K562 (cell line): ENCODE results near the gene OPTN. TPM values are rescaled to one million over a fixed set of nuclear protein-coding genes. Genes with fewer than 3 reads are reported as not detected.

Experiments used
- ATAC-seq: fragments of 200-7000 bp; cut with Tn5 transposase; 3 replicates; pipeline ENCODE4 v1.9.1; 2020; ENCODE audit warnings: moderate library complexity
- BruUV-seq: library from RNA; stranded (reverse); fragments of 400-500 nt; replicated peaks from 2 replicates; lab custom pipeline; 2021; lab: Mats Ljungman, UMichigan
- CTCF ChIA-PET: fragments of 300-600 bp; formaldehyde crosslinking; extraction: SDS; loops from one replicate; lab custom pipeline; 2021; ENCODE audit warnings: low intra/inter-chr PET ratio; lab: Yijun Ruan, JAX
- POLR2A ChIA-PET: fragments of 300-600, 350-650 bp; sonication (Branson Sonifier 250); formaldehyde crosslinking; extraction: SDS; loops from one replicate; lab custom pipeline; 2021; ENCODE audit warnings: antibody characterized with exemption, inconsistent platforms; lab: Yijun Ruan, JAX
- DNase-seq, 4 experiments: peaks; one replicate each; pipeline versions ENCODE4 v3.0.0 to v3.0.0-alpha.2; 2011 to 2018; ENCODE audit warnings: low spot score in 3 of 4, mixed read lengths in 3 of 4; ENCODE audit errors: extremely low read depth in 1 of 4
- FAIRE-seq: peaks from 2 replicates; lab custom pipeline; 2011; peaks lifted over from hg19 to GRCh38; lab: Jason Lieb, UNC
- H2AFZ ChIP-seq: 2 replicates; pipeline ENCODE4 v1.6.0; 2011; ENCODE audit warnings: low read depth, low read length, control low read depth, inconsistent platforms
- H3K27ac ChIP-seq: fragments of 200-600 bp; 3 replicates; pipeline ENCODE4 v1.8.0; 2011; ENCODE audit warnings: low read depth, mild to moderate bottlenecking, control low read depth, inconsistent platforms, low read length, moderate library complexity, mixed read lengths; ENCODE audit errors: extremely low read depth
- H3K27me3 ChIP-seq, 2 experiments: fragments of 300-600 bp in 1 of 2; 2 replicates in 1 of 2; 3 replicates in 1 of 2; pipeline versions ENCODE4 v1.6.0 to v1.8.0; 2011; ENCODE audit warnings: inconsistent platforms in 2 of 2, low read length in 2 of 2, mild to moderate bottlenecking in 1 of 2, mixed read lengths in 1 of 2, moderate library complexity in 1 of 2; ENCODE audit not compliant: control insufficient read depth in 2 of 2, insufficient read depth in 2 of 2
- H3K36me3 ChIP-seq: fragments of 300-600 bp; 3 replicates; pipeline ENCODE4 v1.8.0; 2011; ENCODE audit warnings: mild to moderate bottlenecking, low read length, inconsistent platforms; ENCODE audit not compliant: control insufficient read depth, insufficient read depth
- H3K4me1 ChIP-seq, 2 experiments: fragments of 200-600 bp in 1 of 2; replicated peaks in 1 of 2; 2 replicates in 1 of 2; 3 replicates in 1 of 2; pipeline versions ENCODE4 v1.5.1 to v1.8.0; 2011; ENCODE audit warnings: inconsistent platforms in 2 of 2, low read length in 2 of 2, mild to moderate bottlenecking in 1 of 2, mixed read lengths in 1 of 2, moderate library complexity in 1 of 2; ENCODE audit not compliant: control insufficient read depth in 2 of 2, insufficient read depth in 2 of 2
- H3K4me2 ChIP-seq: 2 replicates; pipeline ENCODE4 v1.6.1; 2011; ENCODE audit warnings: low read length, control low read depth, inconsistent platforms, mixed read lengths; ENCODE audit not compliant: insufficient read depth
- H3K4me3 ChIP-seq: fragments of 200-600 bp; sonication (generic), shearing (Covaris generic); 2 replicates; pipeline ENCODE4 v1.5.1; 2016; ENCODE audit warnings: control low read depth, inconsistent platforms
- H3K79me2 ChIP-seq: fragments of 200-600 bp; 3 replicates; pipeline ENCODE4 v1.8.0; 2011; ENCODE audit warnings: low read length, inconsistent platforms; ENCODE audit not compliant: control insufficient read depth, insufficient read depth
- H3K9ac ChIP-seq, 2 experiments: 2 replicates each; pipeline versions ENCODE4 v1.6.0 to v1.6.1; 2011; ENCODE audit warnings: low read depth in 2 of 2, low read length in 2 of 2, control low read depth in 1 of 2, inconsistent platforms in 1 of 2, mild to moderate bottlenecking in 1 of 2, mixed read lengths in 1 of 2; ENCODE audit not compliant: insufficient read depth in 1 of 2
- H3K9me1 ChIP-seq: one replicate; pipeline ENCODE4 v1.6.0; 2011; ENCODE audit warnings: inconsistent platforms, mild to moderate bottlenecking, low read length, moderate library complexity; ENCODE audit not compliant: control insufficient read depth, insufficient read depth
- H3K9me3 ChIP-seq: replicated peaks from 2 replicates; pipeline ENCODE4 v1.5.1; 2011; ENCODE audit warnings: low read depth, low read length, inconsistent platforms; ENCODE audit not compliant: control insufficient read depth, insufficient read depth
- H4K20me1 ChIP-seq: replicated peaks from 2 replicates; pipeline ENCODE4 v1.6.1; 2011; ENCODE audit warnings: low read length, inconsistent platforms, mixed read lengths; ENCODE audit not compliant: control insufficient read depth, insufficient read depth
- CTCF ChIP-seq, 3 experiments: IDR thresholded peaks in 2 of 3; conservative IDR thresholded peaks in 1 of 3; 2 replicates each; pipeline ENCODE4 v1.5.1; 2011 to 2012; ENCODE audit warnings: low read length in 3 of 3, mild to moderate bottlenecking in 3 of 3, control low read depth in 2 of 3, improper control_type of control experiment in 1 of 3, inconsistent platforms in 1 of 3, low read depth in 1 of 3, mixed read lengths in 1 of 3, moderate library complexity in 1 of 3; ENCODE audit not compliant: insufficient read depth in 2 of 3
- HDAC2 ChIP-seq: fragments of 450-650 bp; IDR thresholded peaks from 2 replicates; pipeline ENCODE4 v1.6.1; 2016; ENCODE audit warnings: mild to moderate bottlenecking
- LEF1 ChIP-seq: fragments of 450-650 bp; IDR thresholded peaks from 2 replicates; pipeline ENCODE4 v1.6.1; 2016; ENCODE audit warnings: mild to moderate bottlenecking
- MED1 ChIP-seq: sonication (generic); formaldehyde crosslinking; IDR thresholded peaks from 2 replicates; pipeline ENCODE4 v1.8.1; 2023; ENCODE audit warnings: missing genetic modification reagents, borderline replicate concordance
- POLR2AphosphoS2 ChIP-seq: IDR thresholded peaks from 2 replicates; pipeline ENCODE4 v1.6.1; 2012; ENCODE audit warnings: low read length, improper control_type of control experiment
- RAD21 ChIP-seq, 2 experiments: fragments of 250-450 bp in 1 of 2; fragments of 450-650 bp in 1 of 2; sonication (Bioruptor Pico) in 1 of 2; formaldehyde crosslinking in 1 of 2; IDR thresholded peaks in 1 of 2; conservative IDR thresholded peaks in 1 of 2; 2 replicates each; pipeline versions ENCODE4 v1.4.0 to v1.8.0; 2020 to 2022; ENCODE audit warnings: mild to moderate bottlenecking in 2 of 2, moderate library complexity in 1 of 2
- ZNF551 ChIP-seq: fragments of 250-450 bp; sonication (Bioruptor Pico); IDR thresholded peaks from 2 replicates; pipeline ENCODE4 v1.5.0; 2021; ENCODE audit warnings: mild to moderate bottlenecking, moderate library complexity
- WGBS: fragments of 100-300 bp; shearing (Covaris generic); methylation state at CpG from one replicate; pipeline ENCODE4 v1.1.6; 2016; ENCODE audit warnings: low coverage, mixed read lengths; ENCODE audit not compliant: insufficient coverage; ENCODE audit errors: missing lambda C conversion rate; 5-methylcytosine and 5-hydroxymethylcytosine counted together
- in situ Hi-C: fragments of 300-500 bp; cut with MboI; formaldehyde crosslinking; loops from 4 replicates; pipeline ENCODE4 v1.15.0; 2018; ENCODE audit warnings: inconsistent platforms, mixed read lengths
- intact Hi-C: fragments of 100-400 bp; cut with micrococcal nuclease; formaldehyde crosslinking; loops from 2 replicates; pipeline ENCODE4 v1.14.2; 2022
- polyA plus RNA-seq, 8 experiments: library from polyadenylated mRNA; depleted of rRNA in 4 of 8; stranded (reverse) in 5 of 8; unstranded in 3 of 8; fragments of >200 nt; fragmentation: Nextera tagmentation in 2 of 8; fragmentation: Illumina TruSeq in 1 of 8; extraction: Ambion mirVana in 2 of 8; extraction: Trizol in 1 of 8; gene quantifications; 2 replicates each; pipeline versions ENCODE4 v1.2.1 to v1.2.3, GENCODE V29; 2011 to 2014; ENCODE audit warnings: inconsistent platforms in 1 of 8, missing spikeins in 1 of 8
- total RNA-seq, 7 experiments: library from RNA; depleted of rRNA in 6 of 7; stranded (reverse); fragments of >200 nt in 6 of 7; fragmentation: Illumina TruSeq in 2 of 7; extraction: Trizol in 2 of 7; gene quantifications; 2 replicates each; pipeline versions ENCODE4 v1.2.1 to v1.2.3, GENCODE V29; 2011 to 2021; ENCODE audit warnings: low replicate concordance in 1 of 7

OPTN gene
- total and polyA plus RNA-seq, 9 of the 15 experiments (the other 6 are each of a cell fraction or from before 2014, with no cell fraction given) = 2.2 to 6.8 (median 5.0) TPM

GRCh38 chr10:13103554-13103953 lies 3.6 kb downstream of the OPTN start:
- no peaks in the 10 kb centered on the region; the same call in 1 of the 2 replicates for H4K20me1 ChIP-seq
- no peak overlapping the region for H3K4me2 ChIP-seq
- ATAC-seq (no peak), FAIRE-seq (no peak), DNase-seq (no peak)
- POLR2A ChIA-PET = no interaction called here
- CTCF ChIA-PET = no interaction called here
- H3K4me3 ChIP-seq = no peak overlapping the region
- H3K36me3 ChIP-seq = no peaks in the 10 kb centered on the region
- H3K9me1 ChIP-seq = no peaks in the 10 kb centered on the region
- H3K9me3 ChIP-seq = no peaks in the 10 kb centered on the region
- H3K27me3 ChIP-seq = no peaks in the 10 kb centered on the region
- TF ChIP-seq MED1 (CRISPR knock-in tag) (no peak), LEF1 (no peak), ZNF551 (CRISPR knock-in tag) (no peak)
- no peak overlapping the region for H3K9ac ChIP-seq
- peaks cover 10 to 13% of the 10 kb centered on the region in 2 experiments; a peak in 4 of 5 replicates for H3K4me1 ChIP-seq
- intact Hi-C loops = loop anchor here (10.0 kb wide), 3 partner anchors 201 to 431 kb away; partner anchors contain the start of gene PHYH
- no peak overlapping the region for H2AFZ ChIP-seq
- in situ Hi-C loops = no loop called here
- H3K27ac ChIP-seq = no peak overlapping the region
- no peaks in the 10 kb centered on the region for H3K79me2 ChIP-seq
- no TSS peak for BruUV-seq
- WGBS = 35% methylated on average over 2 of the region's 2 CpGs

- WGBS = 33% methylated on average over 14 of the region's 14 CpGs
- H3K4me2 ChIP-seq = no peak overlapping the region
- peaks cover 10% of the 10 kb centered on the region in 2 experiments; a peak in 4 of 5 replicates for H3K4me1 ChIP-seq
- no peak overlapping the region for H3K9ac ChIP-seq
- no peaks in the 10 kb centered on the region; the same call in 1 of the 2 replicates for H4K20me1 ChIP-seq
- H3K79me2 ChIP-seq = no peaks in the 10 kb centered on the region
- intact Hi-C loops = loop anchor here (10.0 kb wide), 3 partner anchors 200 to 430 kb away; partner anchors contain the start of gene PHYH
- in situ Hi-C loops = no loop called here
- H2AFZ ChIP-seq = no peak overlapping the region
- no peaks in the 10 kb centered on the region for H3K27me3 ChIP-seq
- BruUV-seq = no TSS peak
- ChIA-PET CTCF (no interaction called here), POLR2A (no interaction called here)
- H3K4me3 ChIP-seq = no peak overlapping the region
- DNase-seq (peak in 1 of 4 experiments; percentile 32), ATAC-seq (peak; percentile 51), FAIRE-seq (no peak)
- H3K9me1 ChIP-seq = no peaks in the 10 kb centered on the region
- H3K36me3 ChIP-seq = no peaks in the 10 kb centered on the region
- H3K27ac ChIP-seq = no peak overlapping the region
- no peaks in the 10 kb centered on the region for H3K9me3 ChIP-seq
- TF ChIP-seq HDAC2 (no peak), POLR2AphosphoS2 (no peak), CTCF (IDR thresholded peaks at IDR 0.05 in 2 of 3, conservative IDR thresholded peaks at IDR 0.05 in 1 of 3; ENCODE audit: insufficient read depth in 2 of 3, low read depth in 1 of 3, low read length in 3 of 3) (peak; percentile 25 to 63 (median 45); a peak in 4 of 6 replicates), RAD21 (CRISPR knock-in tag; conservative IDR thresholded peaks at IDR 0.05 in 1 of 2, IDR thresholded peaks at IDR 0.05 in 1 of 2) (peak; percentile 22 to 42; a peak in 2 of 4 replicates)
These were observed 4.7 kb downstream of the OPTN start for GRCh38 chr10:13104697-13105096.
